Caco-2 (cell line): ENCODE measurements around the gene ZNF335. TPM values are rescaled to one million over a fixed set of nuclear protein-coding genes. Genes with fewer than 3 reads are reported as not detected.

Source experiments
- BruUV-seq: library from RNA; stranded (reverse); fragments of 400-500 nt; replicated peaks from 2 replicates; lab custom pipeline; 2021; lab: Mats Ljungman, UMichigan
- CTCF ChIA-PET: fragments of 300-600 bp; sonication (Branson Sonifier 250); formaldehyde crosslinking; loops from one replicate; lab custom pipeline; 2022; ENCODE audit warnings: antibody characterized with exemption; lab: Charles Lee
- POLR2A ChIA-PET: fragments of 300-600 bp; sonication (Branson Sonifier 250); formaldehyde crosslinking; loops from one replicate; lab custom pipeline; 2022; ENCODE audit warnings: antibody characterized with exemption; lab: Charles Lee
- DNase-seq, 2 experiments: peaks; one replicate each; pipeline versions ENCODE4 v3.0.0 to v3.0.0-alpha.2; 2020 to 2022
- H3K27me3 ChIP-seq: replicated peaks from 2 replicates; pipeline ENCODE4 v1.6.0; 2011; ENCODE audit warnings: low read length; ENCODE audit not compliant: control insufficient read depth, insufficient read depth
- H3K36me3 ChIP-seq: 2 replicates; pipeline ENCODE4 v1.5.1; 2011; ENCODE audit warnings: low read length; ENCODE audit not compliant: control insufficient read depth, insufficient read depth
- H3K4me1 ChIP-seq: fragments of 250-450 bp; sonication (Bioruptor Pico); 2 replicates; pipeline ENCODE4 v1.5.1; 2020; ENCODE audit warnings: mild to moderate bottlenecking
- H3K4me3 ChIP-seq: 2 replicates; pipeline ENCODE4 v1.5.1; 2011; ENCODE audit warnings: low read depth, mild to moderate bottlenecking, control low read depth, low read length
- H3K9me3 ChIP-seq: fragments of 250-450 bp; sonication (Bioruptor Pico); 2 replicates; pipeline ENCODE4 v1.5.1; 2020; ENCODE audit warnings: mild to moderate bottlenecking, moderate library complexity
- H3K27ac Mint-ChIP-seq: one replicate; pipeline ENCODE4 v1.8.0; 2022; ENCODE audit warnings: mixed read lengths; ENCODE audit not compliant: unreplicated experiment
- H3K27me3 Mint-ChIP-seq: one replicate; pipeline ENCODE4 v1.8.0; 2022; ENCODE audit warnings: mixed read lengths; ENCODE audit not compliant: insufficient read depth, unreplicated experiment
- H3K36me3 Mint-ChIP-seq: one replicate; pipeline ENCODE4 v1.8.0; 2022; ENCODE audit warnings: mild to moderate bottlenecking, mixed read lengths; ENCODE audit not compliant: insufficient read depth, unreplicated experiment
- H3K4me1 Mint-ChIP-seq: one replicate; pipeline ENCODE4 v1.8.0; 2022; ENCODE audit warnings: low read depth, mixed read lengths; ENCODE audit not compliant: unreplicated experiment
- H3K4me3 Mint-ChIP-seq: one replicate; pipeline ENCODE4 v1.8.0; 2022; ENCODE audit warnings: mild to moderate bottlenecking, moderate library complexity, mixed read lengths; ENCODE audit not compliant: unreplicated experiment
- H3K9me3 Mint-ChIP-seq: one replicate; pipeline ENCODE4 v1.8.0; 2022; ENCODE audit warnings: mixed read lengths; ENCODE audit not compliant: unreplicated experiment
- CTCF ChIP-seq, 2 experiments: fragments of 200-600 bp in 1 of 2; IDR thresholded peaks; 1 replicate in 1 of 2; 2 replicates in 1 of 2; pipeline versions ENCODE4 v1.5.1 to v1.8.0; 2011 to 2022; ENCODE audit warnings: antibody characterized with exemption in 1 of 2, control low read depth in 1 of 2, inconsistent platforms in 1 of 2, low read depth in 1 of 2, low read length in 1 of 2, mild to moderate bottlenecking in 1 of 2, moderate library complexity in 1 of 2; ENCODE audit not compliant: insufficient read depth in 1 of 2, severe bottlenecking in 1 of 2, unreplicated experiment in 1 of 2
- intact Hi-C: fragments of 100-400 bp; cut with micrococcal nuclease; formaldehyde crosslinking; loops from one replicate; pipeline ENCODE4 v1.10.0; 2022; ENCODE audit not compliant: unreplicated experiment
- total RNA-seq: library from RNA; stranded (reverse); gene quantifications from 2 replicates; pipeline ENCODE4 v1.2.3, GENCODE V29; 2022

ZNF335 gene
- total RNA-seq, 1 experiment from 2014 or later = 35.1 TPM

GRCh38 chr20:45987108-45987780 lies 15.2 kb upstream of the ZNF335 start:
- Histone ChIP-seq H3K4me3 (no peak overlapping the region), H3K27me3 (no peaks in the 10 kb centered on the region), H3K9me3 (no peaks in the 10 kb centered on the region), H3K36me3 (no peaks in the 10 kb centered on the region), H3K4me1 (peaks cover 8% of the 10 kb centered on the region)
- peaks cover 7% of the 10 kb centered on the region for H3K27me3 Mint-ChIP-seq
- peak; percentile 94 to 95 for TF ChIP-seq CTCF (IDR thresholded peaks at IDR 0.05; ENCODE audit: insufficient read depth in 1 of 2, low read depth in 1 of 2, low read length in 1 of 2, severe bottlenecking in 1 of 2, unreplicated experiment in 1 of 2)
- intact Hi-C loops = loop anchor here (1.0 to 2.0 kb wide), 2 partner anchors 15 to 28 kb away; partner anchors contain the start of gene ZNF335
- no peak overlapping the region for H3K27ac Mint-ChIP-seq
- H3K36me3 Mint-ChIP-seq = no peaks in the 10 kb centered on the region
- no peaks in the 10 kb centered on the region for H3K9me3 Mint-ChIP-seq
- H3K4me1 Mint-ChIP-seq = peaks cover 6% of the 10 kb centered on the region
- no peak overlapping the region for H3K4me3 Mint-ChIP-seq
- BruUV-seq = no TSS peak
- peak; percentile 87 to 90 for DNase-seq
- POLR2A ChIA-PET = interaction anchor here (1.0 kb wide), 2 partner anchors 17 to 107 kb away, joined by 3 read pairs; no protein-coding TSS in a partner anchor
- CTCF ChIA-PET = interaction anchor here (0.6 to 2.6 kb wide), 27 partner anchors 8 to 891 kb away, joined by 3 to 20 read pairs (median 4); partner anchors contain the start of genes PCIF1 and ZNF335

- no peak for TF ChIP-seq CTCF (IDR thresholded peaks at IDR 0.05; ENCODE audit: insufficient read depth in 1 of 2, low read depth in 1 of 2, low read length in 1 of 2, severe bottlenecking in 1 of 2, unreplicated experiment in 1 of 2)
- no peak overlapping the region for H3K4me3 Mint-ChIP-seq
- Histone ChIP-seq H3K9me3 (no peaks in the 10 kb centered on the region), H3K36me3 (no peaks in the 10 kb centered on the region), H3K27me3 (no peaks in the 10 kb centered on the region), H3K4me3 (no peak overlapping the region), H3K4me1 (peaks cover 8% of the 10 kb centered on the region)
- peaks cover 7% of the 10 kb centered on the region for H3K27me3 Mint-ChIP-seq
- no peak overlapping the region for H3K27ac Mint-ChIP-seq
- H3K36me3 Mint-ChIP-seq = no peaks in the 10 kb centered on the region
- H3K4me1 Mint-ChIP-seq = peaks cover 6% of the 10 kb centered on the region
- H3K9me3 Mint-ChIP-seq = no peaks in the 10 kb centered on the region
- BruUV-seq = no TSS peak
- intact Hi-C loops = no loop called here
- ChIA-PET POLR2A (no interaction called here), CTCF (interaction anchor here (0.6 to 2.6 kb wide), 7 partner anchors 12 to 321 kb away, joined by 3 to 20 read pairs (median 4); no protein-coding TSS in a partner anchor)
- DNase-seq = peak; percentile 39 to 61
Measured at GRCh38 chr20:45985573-45985972, 13.6 kb upstream of the ZNF335 start.

GRCh38 chr20:45983279-45983743 lies 11.3 kb upstream of the ZNF335 start:
- intact Hi-C loops = no loop called here
- POLR2A ChIA-PET = no interaction called here
- CTCF ChIA-PET = interaction anchor here (0.6 kb wide), 1 partner anchor 121 kb away, joined by 4 read pairs; no protein-coding TSS in a partner anchor

More at GRCh38 chr20:45983279-45983743, 11.3 kb upstream of the ZNF335 start:
- Histone ChIP-seq H3K4me1 (peaks cover 8% of the 10 kb centered on the region), H3K27me3 (no peaks in the 10 kb centered on the region), H3K36me3 (no peaks in the 10 kb centered on the region), H3K4me3 (no peak overlapping the region), H3K9me3 (no peaks in the 10 kb centered on the region)
- DNase-seq = no peak
- H3K27ac Mint-ChIP-seq = no peak overlapping the region
- H3K4me3 Mint-ChIP-seq = no peak overlapping the region
- peaks cover 6% of the 10 kb centered on the region for H3K27me3 Mint-ChIP-seq
- TF ChIP-seq CTCF (IDR thresholded peaks at IDR 0.05; ENCODE audit: insufficient read depth in 1 of 2, low read depth in 1 of 2, low read length in 1 of 2, severe bottlenecking in 1 of 2, unreplicated experiment in 1 of 2) = no peak
- no peaks in the 10 kb centered on the region for H3K36me3 Mint-ChIP-seq
- peaks cover 6% of the 10 kb centered on the region for H3K4me1 Mint-ChIP-seq
- H3K9me3 Mint-ChIP-seq = no peaks in the 10 kb centered on the region
- no TSS peak for BruUV-seq
